Measurements from ENCODE around the gene MAP4K5.
A peak's percentile ranks its signal among the peaks of the same experiment; 100 is the strongest.

MAP4K5 gene

GRCh38 chr14:50402965-50403364, 129.4 kb downstream of the MAP4K5 start:
- DNase-seq: no peak

GRCh38 chr14:50400461-50400860, 131.9 kb downstream of the MAP4K5 start:
- DNase-seq: no peak

DNA sequence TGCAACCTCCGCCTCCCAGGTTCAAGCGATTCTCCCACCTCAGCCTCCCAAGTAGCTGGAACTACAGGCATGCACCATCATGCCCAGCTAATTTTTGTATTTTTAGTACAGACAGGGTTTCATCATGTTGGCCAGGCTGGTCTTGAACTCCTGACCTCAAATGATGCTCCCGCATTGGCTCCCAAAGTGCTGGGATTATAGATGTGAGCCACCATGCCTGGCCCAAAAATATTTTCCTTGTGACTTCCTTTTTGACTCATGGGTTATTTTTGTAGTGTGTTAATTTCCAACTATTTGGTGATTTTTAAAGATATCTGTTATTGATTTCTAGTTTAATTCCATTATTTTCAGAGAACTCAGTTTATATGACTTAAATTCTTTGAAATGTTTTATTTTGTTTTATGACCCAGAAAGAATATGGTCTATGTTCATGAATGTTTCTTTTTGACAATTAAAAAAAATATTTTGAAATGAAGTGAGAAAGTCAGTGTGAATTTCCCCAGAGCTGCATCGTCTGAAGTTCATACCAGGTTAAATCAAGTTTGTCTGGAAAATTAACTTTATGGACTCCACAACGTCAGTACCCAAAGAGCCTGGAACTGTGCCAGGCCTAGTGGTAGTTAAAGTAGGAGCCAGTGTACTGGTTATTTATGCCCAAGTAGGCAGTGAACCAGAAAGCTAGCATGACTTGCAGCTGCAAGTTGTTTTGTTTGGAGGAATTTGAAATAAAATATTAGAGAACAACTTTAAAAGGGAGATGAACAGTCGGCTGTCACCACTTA, 132.9 kb downstream of the MAP4K5 start:
- DNase-seq: peak in 2 of 56 donors; percentile 2 to 30

DNA sequence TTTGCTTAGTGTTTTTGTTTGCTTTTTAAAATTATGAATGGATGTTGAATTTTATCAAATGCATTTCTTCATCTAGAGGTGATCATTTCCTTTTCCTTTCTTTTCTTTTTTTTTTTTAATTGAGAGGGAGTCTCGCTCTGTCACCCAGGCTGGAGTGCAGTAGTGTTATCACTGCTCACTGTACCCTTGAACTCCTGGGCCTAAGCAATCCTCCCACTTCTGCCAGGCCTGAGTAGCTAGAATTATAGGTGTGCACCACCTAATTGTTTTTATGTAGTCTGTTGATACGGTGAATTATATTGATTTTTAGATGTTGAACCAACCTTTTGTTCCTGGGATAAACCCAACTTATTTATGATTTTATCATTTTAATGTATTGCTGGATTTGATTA, 134.2 kb downstream of the MAP4K5 start:
- DNase-seq: no peak

DNA sequence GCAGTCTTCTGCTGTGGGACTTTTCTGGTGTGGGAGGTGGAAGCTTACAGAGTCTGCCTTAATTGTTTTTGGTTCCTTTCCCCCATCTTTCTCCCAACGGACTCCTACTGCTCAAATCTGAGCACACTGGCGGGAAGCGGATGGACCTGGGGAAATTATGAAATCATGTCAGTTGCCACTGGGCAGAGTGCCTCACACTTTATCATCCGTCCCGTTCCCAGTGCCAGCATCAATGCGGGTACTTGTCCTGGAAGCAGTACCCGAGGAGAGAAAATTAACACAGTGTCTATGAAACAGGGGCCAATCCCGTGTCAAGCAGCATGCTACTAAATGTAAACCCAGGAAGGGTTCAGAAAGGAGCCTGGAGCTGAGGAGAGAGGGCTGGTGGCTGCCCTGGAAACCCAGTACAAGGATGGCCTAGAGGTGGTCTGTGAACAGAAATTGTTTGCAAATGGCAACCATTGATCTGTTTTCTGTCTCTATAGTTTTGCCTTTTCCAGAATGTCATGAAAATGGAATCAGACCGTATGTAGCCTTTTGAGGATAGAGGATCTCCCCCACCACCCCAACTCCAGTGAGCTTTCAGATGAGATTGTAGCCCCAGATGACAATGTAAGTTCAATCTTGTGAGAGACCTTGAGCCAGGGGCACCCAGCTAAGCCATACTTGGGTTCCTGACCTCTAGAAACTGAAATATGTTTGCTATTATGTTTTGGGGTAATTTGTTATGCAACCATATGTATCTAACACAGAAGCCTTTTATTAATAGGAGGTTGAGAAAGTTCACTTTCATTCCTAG, 134.8 kb downstream of the MAP4K5 start:
- DNase-seq: peak in 15 of 56 donors; percentile 2 to 57 (median 28)

DNA sequence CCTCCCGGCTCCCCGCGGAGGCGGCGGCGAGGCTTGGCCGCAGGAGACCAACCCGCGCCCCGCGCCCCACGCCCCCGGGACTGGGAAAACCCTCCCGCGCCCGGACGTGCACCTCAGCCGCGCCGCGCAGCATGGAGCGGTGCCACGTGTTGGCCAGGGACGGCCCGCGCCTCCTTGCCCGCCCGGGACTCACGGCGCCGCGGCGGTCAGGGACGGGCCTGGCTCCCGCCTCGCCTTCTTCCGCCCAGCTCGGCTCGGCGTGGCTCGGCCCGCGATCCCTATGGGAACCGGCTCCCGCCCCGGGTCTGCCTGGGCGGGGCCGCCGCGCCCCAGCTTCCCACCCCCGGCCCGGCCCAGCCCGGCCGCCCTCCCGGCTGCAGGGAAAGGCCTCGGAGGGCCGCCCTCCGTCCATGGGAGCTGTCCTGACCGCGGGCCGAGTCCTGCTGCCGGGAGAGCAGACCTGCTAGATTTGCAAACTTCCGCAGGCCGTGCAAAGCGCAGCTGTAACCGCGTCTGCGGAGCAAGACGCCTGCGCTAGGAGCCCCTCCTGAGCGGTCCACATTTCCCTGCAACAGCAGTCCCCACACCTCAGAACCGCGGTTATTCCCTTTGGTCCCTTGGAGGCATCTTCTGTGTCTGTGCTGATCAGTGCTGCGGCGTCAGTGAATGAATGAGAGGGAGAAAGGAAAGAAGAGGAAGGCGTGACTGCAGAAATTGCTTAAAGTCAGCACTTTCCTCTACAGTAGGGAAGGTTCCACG, 135.6 kb downstream of the MAP4K5 start, which contains the start of gene CDKL1:
Gene CDKL1, minus strand, starts transcription at position 251 of the 759 bp plus-strand sequence. CDS start 1,013 bp downstream, outside the sequence.
- peak in 46 of 56 donors; percentile 10 to 77 (median 40) for DNase-seq

GRCh38 chr14:50395448-50395847, 136.9 kb downstream of the MAP4K5 start:
- peak in 5 of 56 donors; percentile 1 to 7 (median 4) for DNase-seq

DNA sequence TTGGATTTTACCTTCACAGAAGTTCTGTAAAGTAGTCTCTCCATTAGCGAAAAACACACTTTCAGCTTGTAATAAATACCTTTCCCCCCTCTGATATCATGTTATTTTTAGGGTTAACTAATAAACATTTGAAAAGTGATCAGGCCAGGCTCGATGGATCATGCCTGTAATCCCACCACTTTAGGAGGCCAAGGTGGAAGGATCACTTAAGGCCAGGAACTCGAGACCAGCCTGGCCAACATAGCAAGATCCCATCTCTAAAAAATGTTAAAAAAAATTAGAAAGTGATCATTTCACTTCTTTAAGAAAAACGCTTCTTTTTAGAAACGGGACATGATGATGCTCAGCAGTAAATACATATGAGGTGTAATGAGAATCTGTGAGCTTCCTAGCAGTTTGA, 137.7 kb downstream of the MAP4K5 start:
- no peak for DNase-seq

- DNase-seq: no peak
These were observed 142.5 kb downstream of the MAP4K5 start for GRCh38 chr14:50389668-50390441.

DNA sequence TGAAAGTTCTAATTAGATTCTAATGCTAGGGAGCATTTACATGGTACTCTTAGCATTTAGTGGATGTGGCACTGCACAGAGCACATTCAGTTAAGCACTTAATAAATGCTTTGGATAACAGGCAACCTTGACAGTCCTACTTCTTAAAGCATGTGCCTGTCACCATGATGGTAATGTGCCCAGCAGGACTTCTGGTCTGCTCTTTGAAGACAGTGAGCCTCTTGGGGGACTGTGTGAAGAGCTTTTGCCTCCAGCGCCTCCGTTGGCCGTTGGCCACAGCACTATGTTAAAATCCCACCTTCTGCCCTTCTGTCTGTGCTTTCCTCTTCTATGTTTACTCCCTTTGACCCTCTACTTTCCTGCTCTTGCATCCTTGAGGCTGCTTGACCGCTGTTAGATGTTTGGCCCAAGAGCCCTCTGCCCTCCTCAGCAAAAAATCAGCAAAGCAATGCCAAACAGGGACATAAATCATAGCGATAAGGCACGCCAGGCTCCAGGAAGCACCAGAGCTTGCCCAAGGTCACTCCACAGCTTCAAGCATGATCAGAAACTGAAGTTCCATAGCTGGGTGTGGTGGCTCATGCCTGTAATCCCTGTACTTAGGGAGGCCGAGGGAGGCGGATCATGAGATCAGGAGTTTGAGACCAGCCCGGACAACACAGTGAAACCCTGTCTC, 144.0 kb downstream of the MAP4K5 start:
- DNase-seq: no peak

GRCh38 chr14:50387548-50387947, 144.8 kb downstream of the MAP4K5 start:
- no peak for DNase-seq

DNA sequence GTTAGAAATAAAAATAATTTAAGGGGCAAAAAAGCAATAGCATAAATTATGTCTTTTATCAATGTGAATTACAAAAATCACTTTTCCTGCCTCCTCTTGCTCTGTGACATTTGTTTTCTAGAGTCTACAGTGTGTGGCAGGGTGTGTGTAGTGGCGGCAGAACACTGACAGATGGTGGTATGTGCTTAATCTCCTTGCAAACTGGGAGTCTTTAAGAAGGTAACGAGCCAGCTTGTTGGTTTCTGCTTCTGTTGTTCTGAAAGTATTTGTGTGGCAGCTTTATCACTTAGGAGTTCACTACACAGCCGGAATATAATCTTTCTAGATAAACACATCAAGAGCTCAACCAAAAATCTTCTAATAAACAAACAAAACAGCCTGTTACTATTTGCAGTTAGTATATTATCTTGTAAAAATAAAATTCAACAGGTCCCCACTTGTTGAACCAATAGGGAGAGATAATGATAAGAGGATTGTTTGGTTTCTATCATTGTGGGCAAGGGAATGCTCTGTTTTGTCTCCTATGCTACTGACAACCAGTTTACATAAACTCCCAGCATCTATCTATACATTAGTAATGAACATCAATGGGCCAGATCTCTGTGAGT, 148.6 kb downstream of the MAP4K5 start:
- no peak for DNase-seq

GRCh38 chr14:50381823-50382287, 150.5 kb downstream of the MAP4K5 start:
- no peak for DNase-seq

DNA sequence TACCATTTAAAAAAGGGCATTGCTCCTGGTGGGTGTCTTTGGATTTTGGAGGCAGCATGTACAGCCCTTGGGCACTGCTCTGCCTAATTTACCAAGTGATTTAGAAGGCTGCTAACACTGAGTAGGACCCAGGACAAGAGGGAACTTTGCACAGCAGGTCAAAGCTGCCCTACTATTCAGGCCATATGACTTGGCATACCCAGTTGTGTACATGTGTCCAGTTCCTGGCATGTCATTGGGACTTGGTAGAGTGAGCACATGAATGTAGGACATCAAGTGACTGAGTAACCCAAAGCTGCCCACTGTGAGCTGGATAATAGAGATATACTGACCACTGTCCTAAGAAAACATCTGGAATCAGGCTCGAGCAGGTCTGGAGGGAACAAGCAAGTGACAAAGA, 151.4 kb downstream of the MAP4K5 start:
- DNase-seq: no peak

GRCh38 chr14:50380455-50380854, 151.9 kb downstream of the MAP4K5 start:
- DNase-seq: no peak

GRCh38 chr14:50379563-50379962, 152.8 kb downstream of the MAP4K5 start:
- DNase-seq: no peak

DNA sequence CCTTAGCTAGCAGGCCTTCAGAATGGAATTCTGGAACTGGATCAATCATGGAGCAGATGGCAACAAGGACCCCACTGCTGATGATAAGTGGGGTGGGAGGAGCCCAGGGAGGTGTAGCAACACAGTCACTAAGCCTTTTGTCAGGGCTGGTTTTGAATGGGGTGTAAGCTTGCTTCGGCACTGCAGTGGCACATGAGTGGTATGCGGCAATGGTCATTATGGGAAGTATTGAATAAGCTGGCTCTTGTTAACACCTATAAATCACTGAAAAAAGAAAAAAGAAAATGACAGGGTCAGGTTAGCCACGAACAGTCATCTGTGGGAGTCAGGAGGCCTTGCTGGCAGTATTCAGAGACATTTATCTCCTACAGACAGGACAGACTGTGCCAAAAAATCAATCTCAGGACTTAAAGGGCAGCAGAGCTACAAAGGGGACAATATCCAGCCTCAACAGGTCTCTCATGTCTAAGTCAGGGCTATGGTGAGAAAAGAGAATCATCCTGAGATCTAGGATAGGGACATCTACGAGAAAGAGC, 154.8 kb downstream of the MAP4K5 start:
- DNase-seq: no peak

DNA sequence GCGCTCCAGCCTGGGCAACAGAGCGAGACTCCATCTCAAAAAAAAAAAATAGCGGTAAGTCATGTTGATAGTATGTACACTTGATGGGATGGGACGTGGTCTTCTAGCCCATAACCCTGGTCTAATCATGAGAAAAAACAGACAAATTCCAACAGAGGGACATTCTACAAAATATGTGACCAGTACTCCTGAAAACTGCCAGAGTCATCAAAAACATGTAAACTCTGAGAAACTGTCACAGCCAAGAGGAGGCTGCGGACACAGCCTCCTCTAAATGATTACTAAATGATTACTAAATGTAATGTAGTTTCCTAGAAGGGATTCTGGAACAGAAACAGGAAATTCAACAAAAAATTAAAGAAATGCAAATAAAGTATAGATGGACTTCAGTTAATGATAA, 156.6 kb downstream of the MAP4K5 start:
- DNase-seq: no peak

DNA sequence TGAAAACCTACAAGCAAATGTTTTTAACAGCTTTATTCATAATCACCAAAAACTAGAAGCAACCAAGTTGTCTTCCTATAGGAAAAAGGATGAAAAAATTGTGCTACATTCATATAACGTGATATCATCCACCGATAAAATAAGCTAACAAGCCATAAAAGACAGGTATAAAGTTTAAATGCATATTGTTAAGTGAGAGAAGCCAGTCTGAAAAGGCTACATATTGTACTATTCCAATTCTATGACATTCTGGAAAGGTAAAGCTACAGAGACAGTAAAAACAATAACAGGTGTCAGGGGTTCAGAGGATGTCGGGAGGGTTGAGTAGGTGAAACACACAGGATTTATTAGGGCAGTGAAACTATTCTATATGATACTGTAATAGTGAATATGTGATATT, 158.4 kb downstream of the MAP4K5 start:
- no peak for DNase-seq

All from nucleus accumbens (tissue), 56 donors.